Small intestine (tissue), 7 donors: Measurements from ENCODE around the gene ITPR2. TPM values are rescaled to one million over a fixed set of nuclear protein-coding genes. Genes with fewer than 3 reads are reported as not detected.

Experiments
- DNase-seq, 2 donors: peaks; one replicate each; pipeline versions ENCODE4 v3.0.0 to v3.0.0-alpha.2; 2013
- FAIRE-seq: peaks from 2 replicates; lab custom pipeline; 2012; peaks lifted over from hg19 to GRCh38; lab: Jason Lieb, UNC
- H3K27ac ChIP-seq, 3 donors: one replicate each; pipeline ENCODE4 v1.5.1; 2013; ENCODE audit warnings: low read length in 2 of 3, mild to moderate bottlenecking in 2 of 3, control low read depth in 1 of 3, inconsistent platforms in 1 of 3, low read depth in 1 of 3, moderate library complexity in 1 of 3
- H3K27me3 ChIP-seq, 3 donors: one replicate each; pipeline ENCODE4 v1.6.1; 2013; ENCODE audit warnings: low read length in 3 of 3, inconsistent platforms in 1 of 3; ENCODE audit not compliant: control insufficient read depth in 3 of 3, insufficient read depth in 3 of 3
- H3K36me3 ChIP-seq, 3 donors: one replicate each; pipeline ENCODE4 v1.6.1; 2013; ENCODE audit warnings: low read length in 3 of 3, inconsistent platforms in 1 of 3, low read depth in 1 of 3, mild to moderate bottlenecking in 1 of 3, moderate library complexity in 1 of 3; ENCODE audit not compliant: control insufficient read depth in 3 of 3, insufficient read depth in 2 of 3
- H3K4me1 ChIP-seq, 3 donors: one replicate each; pipeline ENCODE4 v1.6.1; 2013; ENCODE audit warnings: low read length in 2 of 3, inconsistent platforms in 1 of 3, low read depth in 1 of 3, mild to moderate bottlenecking in 1 of 3, moderate library complexity in 1 of 3; ENCODE audit not compliant: control insufficient read depth in 3 of 3, insufficient read depth in 2 of 3
- H3K4me3 ChIP-seq, 3 donors: one replicate each; pipeline ENCODE4 v1.5.1; 2013; ENCODE audit warnings: low read length in 3 of 3, control low read depth in 1 of 3, inconsistent platforms in 1 of 3, low read depth in 1 of 3, mild to moderate bottlenecking in 1 of 3, moderate library complexity in 1 of 3
- H3K9me3 ChIP-seq, 2 donors: one replicate each; pipeline ENCODE4 v1.6.1; 2013; ENCODE audit warnings: low read depth in 1 of 2, low read length in 1 of 2; ENCODE audit not compliant: control insufficient read depth in 2 of 2, insufficient read depth in 1 of 2
- WGBS, 3 donors: extraction: QIAGEN DNeasy Blood & Tissue Kit; methylation state at CpG; one replicate each; pipeline ENCODE4 v1.1.7; 2013; 5-methylcytosine and 5-hydroxymethylcytosine counted together
- polyA plus RNA-seq, 4 donors: library from polyadenylated mRNA; stranded (reverse) in 3 of 4; unstranded in 1 of 4; fragments of 200-250 nt in 3 of 4; fragments of 120-200 nt in 1 of 4; gene quantifications; one replicate each; pipeline versions ENCODE4 v1.2.1 to v1.2.3, GENCODE V29; 2013
- donor health status: healthy with polysubstance abuse.
- donor health status: control.
- donor health status: control.
- donor health status: Bipolar disorder and iron deficiency.
- donor health status: healthy.

The ITPR2 gene
- polyA plus RNA-seq, 4 donors = 2.2 to 9.2 (median 4.4) TPM

- FAIRE-seq (no peak), DNase-seq (peak; percentile 48 to 64)
- peaks cover 2 to 15% (median 8%) of the 10 kb centered on the region in 3 donors for H3K4me1 ChIP-seq
- H3K4me3 ChIP-seq = no peak overlapping the region
- 5 to 26% (median 19%) methylated on average over 2 of the region's 2 CpGs for WGBS, 3 donors
- no peaks in the 10 kb centered on the region for H3K9me3 ChIP-seq
- peaks cover 0 to 7% (median 0%) of the 10 kb centered on the region in 3 donors for H3K36me3 ChIP-seq
- no peaks in the 10 kb centered on the region for H3K27me3 ChIP-seq
- H3K27ac ChIP-seq = peak overlapping the region in 2 of 3 donors; percentile 41 to 44
Observed at GRCh38 chr12:26704684-26705460, 128.1 kb downstream of the ITPR2 start.

GRCh38 chr12:26704214-26704613 lies 128.8 kb downstream of the ITPR2 start:
- H3K27me3 ChIP-seq = no peaks in the 10 kb centered on the region
- H3K27ac ChIP-seq = peak overlapping the region in 1 of 3 donors; percentile 44
- peaks cover 0 to 6% (median 0%) of the 10 kb centered on the region in 3 donors for H3K36me3 ChIP-seq
- WGBS, 3 donors = 10 to 40% (median 28%) methylated on average over 1 of the region's 1 CpG
- peaks cover 2 to 15% (median 8%) of the 10 kb centered on the region in 3 donors for H3K4me1 ChIP-seq
- peak; percentile 83 for FAIRE-seq
- no peaks in the 10 kb centered on the region for H3K9me3 ChIP-seq
- DNase-seq = peak; percentile 26 to 80
- H3K4me3 ChIP-seq = no peak overlapping the region

- Histone ChIP-seq H3K9me3 (no peaks in the 10 kb centered on the region), H3K27me3 (no peaks in the 10 kb centered on the region), H3K4me1 (peaks cover 2 to 15% (median 8%) of the 10 kb centered on the region in 3 donors), H3K36me3 (peaks cover 0 to 6% (median 0%) of the 10 kb centered on the region in 3 donors), H3K27ac (no peak overlapping the region), H3K4me3 (no peak overlapping the region)
- FAIRE-seq (no peak), DNase-seq (no peak)
- WGBS, 3 donors = 93 to 95% (median 95%) methylated on average over 4 of the region's 4 CpGs
Observed at GRCh38 chr12:26702741-26703140, 130.3 kb downstream of the ITPR2 start.

GRCh38 chr12:26701604-26702215 lies 131.3 kb downstream of the ITPR2 start:
- no peak for FAIRE-seq
- H3K9me3 ChIP-seq = no peaks in the 10 kb centered on the region
- peaks cover 2 to 15% (median 8%) of the 10 kb centered on the region in 3 donors for H3K4me1 ChIP-seq
- H3K36me3 ChIP-seq = peaks cover 0 to 8% (median 0%) of the 10 kb centered on the region in 3 donors
- H3K27me3 ChIP-seq = no peaks in the 10 kb centered on the region
- no peak overlapping the region for H3K27ac ChIP-seq
- no peak overlapping the region for H3K4me3 ChIP-seq
- DNase-seq = peak; percentile 46 to 55
- WGBS, 3 donors = 92 to 97% (median 93%) methylated on average over 1 of the region's 1 CpG

GRCh38 chr12:26700430-26700829 lies 132.6 kb downstream of the ITPR2 start:
- Histone ChIP-seq H3K9me3 (no peaks in the 10 kb centered on the region), H3K36me3 (peaks cover 0 to 8% (median 0%) of the 10 kb centered on the region in 3 donors), H3K27ac (no peak overlapping the region), H3K4me3 (no peak overlapping the region), H3K4me1 (peaks cover 2 to 15% (median 6%) of the 10 kb centered on the region in 3 donors), H3K27me3 (no peaks in the 10 kb centered on the region)
- FAIRE-seq = no peak
- no peak for DNase-seq
- WGBS, 3 donors = 83 to 94% (median 91%) methylated on average over 4 of the region's 4 CpGs

GRCh38 chr12:26699237-26699636 lies 133.8 kb downstream of the ITPR2 start:
- H3K27me3 ChIP-seq = no peaks in the 10 kb centered on the region
- no peak overlapping the region for H3K4me3 ChIP-seq
- no peak overlapping the region for H3K27ac ChIP-seq
- no peak for DNase-seq
- FAIRE-seq = no peak
- peaks cover 0 to 5% (median 0%) of the 10 kb centered on the region in 3 donors for H3K4me1 ChIP-seq
- 94 to 97% (median 96%) methylated on average over 2 of the region's 2 CpGs for WGBS, 3 donors
- no peaks in the 10 kb centered on the region for H3K9me3 ChIP-seq
- peaks cover 0 to 8% (median 0%) of the 10 kb centered on the region in 3 donors for H3K36me3 ChIP-seq

- H3K36me3 ChIP-seq = peaks cover 0 to 8% (median 3%) of the 10 kb centered on the region in 3 donors
- FAIRE-seq = no peak
- H3K27me3 ChIP-seq = no peaks in the 10 kb centered on the region
- no peak overlapping the region for H3K27ac ChIP-seq
- 95 to 99% (median 96%) methylated on average over 4 of the region's 4 CpGs for WGBS, 3 donors
- no peaks in the 10 kb centered on the region for H3K4me1 ChIP-seq
- H3K9me3 ChIP-seq = no peaks in the 10 kb centered on the region
- no peak for DNase-seq
- H3K4me3 ChIP-seq = no peak overlapping the region
Observed at GRCh38 chr12:26698186-26698585, 134.8 kb downstream of the ITPR2 start.

GRCh38 chr12:26697217-26697616 lies 135.8 kb downstream of the ITPR2 start:
- Histone ChIP-seq H3K4me1 (no peaks in the 10 kb centered on the region), H3K27me3 (no peaks in the 10 kb centered on the region), H3K27ac (no peak overlapping the region), H3K36me3 (peaks cover 0 to 8% (median 3%) of the 10 kb centered on the region in 3 donors), H3K4me3 (no peak overlapping the region), H3K9me3 (no peaks in the 10 kb centered on the region)
- FAIRE-seq = no peak
- 91 to 94% (median 94%) methylated on average over 3 of the region's 3 CpGs for WGBS, 3 donors
- no peak for DNase-seq
